ENCODE data around the gene LRP1.

The LRP1 gene

DNA sequence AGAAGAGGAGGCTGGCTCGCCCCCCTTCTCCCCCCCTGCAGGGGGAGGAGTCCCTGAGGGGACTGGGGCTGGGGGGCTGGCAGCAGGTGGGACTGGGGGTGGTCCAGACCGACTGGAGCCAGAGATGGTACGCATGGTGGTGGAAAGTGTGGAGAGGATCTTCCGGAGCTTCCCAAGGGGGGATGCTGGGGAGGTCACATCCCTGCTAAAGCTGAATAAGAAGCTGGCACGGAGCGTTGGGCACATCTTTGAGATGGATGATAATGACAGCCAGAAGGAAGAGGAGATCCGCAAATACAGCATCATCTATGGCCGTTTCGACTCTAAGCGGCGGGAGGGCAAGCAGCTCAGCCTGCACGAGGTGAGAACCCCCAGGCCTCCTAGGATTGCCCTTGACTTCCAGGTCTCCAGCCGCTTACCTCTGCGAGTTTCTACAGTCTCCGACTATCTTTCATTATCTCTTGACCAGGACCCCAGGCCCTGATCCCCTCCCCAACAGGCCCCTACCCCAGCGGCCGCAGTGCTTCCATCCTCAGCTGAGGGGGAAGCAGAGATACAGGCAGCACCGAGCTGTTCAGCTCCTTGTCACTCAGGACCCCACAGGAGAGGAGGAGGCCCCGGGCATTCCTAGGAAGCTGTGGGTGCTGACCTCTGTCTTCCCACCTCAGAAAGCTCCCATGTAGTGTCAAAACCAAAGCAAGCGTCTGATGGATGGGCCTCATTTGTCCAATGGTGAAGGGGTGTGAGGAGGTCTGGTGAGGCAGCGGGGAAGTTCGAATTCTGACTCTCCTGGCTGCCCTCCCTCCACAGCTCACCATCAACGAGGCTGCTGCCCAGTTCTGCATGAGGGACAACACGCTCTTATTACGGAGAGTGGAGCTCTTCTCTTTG, 36.4 kb upstream of the LRP1 start:
- no peaks in the 10 kb centered on the region for H3K9me3 ChIP-seq (ENCODE audit: control insufficient read depth, low read length)
- H3K27ac ChIP-seq = no peak overlapping the region
- TF ChIP-seq, protein P1, sequence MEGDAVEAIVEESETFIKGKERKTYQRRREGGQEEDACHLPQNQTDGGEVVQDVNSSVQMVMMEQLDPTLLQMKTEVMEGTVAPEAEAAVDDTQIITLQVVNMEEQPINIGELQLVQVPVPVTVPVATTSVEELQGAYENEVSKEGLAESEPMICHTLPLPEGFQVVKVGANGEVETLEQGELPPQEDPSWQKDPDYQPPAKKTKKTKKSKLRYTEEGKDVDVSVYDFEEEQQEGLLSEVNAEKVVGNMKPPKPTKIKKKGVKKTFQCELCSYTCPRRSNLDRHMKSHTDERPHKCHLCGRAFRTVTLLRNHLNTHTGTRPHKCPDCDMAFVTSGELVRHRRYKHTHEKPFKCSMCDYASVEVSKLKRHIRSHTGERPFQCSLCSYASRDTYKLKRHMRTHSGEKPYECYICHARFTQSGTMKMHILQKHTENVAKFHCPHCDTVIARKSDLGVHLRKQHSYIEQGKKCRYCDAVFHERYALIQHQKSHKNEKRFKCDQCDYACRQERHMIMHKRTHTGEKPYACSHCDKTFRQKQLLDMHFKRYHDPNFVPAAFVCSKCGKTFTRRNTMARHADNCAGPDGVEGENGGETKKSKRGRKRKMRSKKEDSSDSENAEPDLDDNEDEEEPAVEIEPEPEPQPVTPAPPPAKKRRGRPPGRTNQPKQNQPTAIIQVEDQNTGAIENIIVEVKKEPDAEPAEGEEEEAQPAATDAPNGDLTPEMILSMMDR (IDR thresholded peaks at IDR 0.05) = no peak
- H3K4me3 ChIP-seq (ENCODE audit: low read depth, low read length) = no peak overlapping the region
- peaks cover 16% of the 10 kb centered on the region for H3K79me2 ChIP-seq
- no peaks in the 10 kb centered on the region for H3K27me3 ChIP-seq (ENCODE audit: control insufficient read depth, insufficient read depth, low read length)
- no peak overlapping the region for H2AFZ ChIP-seq
- H3K4me2 ChIP-seq (ENCODE audit: low read length) = no peak overlapping the region
- no peaks in the 10 kb centered on the region for H3K36me3 ChIP-seq (ENCODE audit: control insufficient read depth, insufficient read depth, low read length)
- H3K9ac ChIP-seq = no peak overlapping the region
- peaks cover 28% of the 10 kb centered on the region for H3K4me1 ChIP-seq

DNA sequence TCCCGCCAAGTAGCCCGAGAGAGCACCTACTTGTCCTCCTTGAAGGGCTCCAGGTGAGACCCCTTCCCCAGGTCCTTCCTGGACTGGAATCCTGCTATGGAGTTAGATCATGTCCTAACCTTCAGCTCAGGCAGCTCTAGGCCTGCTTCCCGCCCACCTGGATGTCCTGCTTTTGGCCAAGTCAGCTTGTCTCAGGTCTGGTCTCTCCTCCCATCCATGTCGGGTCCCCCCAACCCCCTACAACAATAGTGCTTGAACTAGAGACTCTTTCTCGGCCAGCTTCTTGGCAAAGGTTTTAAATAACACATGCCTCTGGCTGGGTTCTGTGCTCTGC, 35.8 kb upstream of the LRP1 start:
- no peak overlapping the region for H3K4me2 ChIP-seq (ENCODE audit: low read length)
- no peaks in the 10 kb centered on the region for H3K36me3 ChIP-seq (ENCODE audit: control insufficient read depth, insufficient read depth, low read length)
- H3K79me2 ChIP-seq = peaks cover 16% of the 10 kb centered on the region
- H3K4me1 ChIP-seq = peaks cover 28% of the 10 kb centered on the region
- H3K9me3 ChIP-seq (ENCODE audit: control insufficient read depth, low read length) = no peaks in the 10 kb centered on the region
- no peak overlapping the region for H2AFZ ChIP-seq
- no peak overlapping the region for H3K4me3 ChIP-seq (ENCODE audit: low read depth, low read length)
- H3K27ac ChIP-seq = no peak overlapping the region
- no peak overlapping the region for H3K9ac ChIP-seq
- TF ChIP-seq, protein P1 (IDR thresholded peaks at IDR 0.05) = no peak
- H3K27me3 ChIP-seq (ENCODE audit: control insufficient read depth, insufficient read depth, low read length) = no peaks in the 10 kb centered on the region

DNA sequence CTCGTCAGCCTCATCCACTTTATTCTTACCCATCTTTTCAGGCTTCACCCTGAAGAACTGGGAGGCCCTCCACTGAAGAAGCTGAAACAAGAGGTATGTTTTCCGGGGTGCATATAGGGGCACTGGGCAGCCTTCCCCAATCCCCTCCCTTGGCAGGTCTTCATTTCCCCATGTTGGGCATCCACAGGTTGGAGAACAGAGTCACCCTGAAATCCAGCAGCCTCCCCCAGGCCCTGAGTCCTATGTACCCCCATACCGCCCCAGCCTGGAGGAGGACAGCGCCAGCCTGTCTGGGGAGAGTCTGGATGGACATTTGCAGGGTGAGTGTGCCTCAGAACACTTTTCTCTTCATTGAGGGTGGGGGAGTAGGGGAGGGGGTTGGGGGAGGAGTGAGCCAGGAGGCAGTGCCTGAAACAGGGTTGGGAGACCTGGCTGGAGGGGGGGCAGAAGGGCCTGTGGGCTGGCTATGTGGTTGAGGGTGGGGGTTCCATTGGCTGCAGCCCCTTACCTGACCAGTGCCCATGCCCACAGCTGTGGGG, 35.3 kb upstream of the LRP1 start:
- no peak overlapping the region for H3K4me2 ChIP-seq (ENCODE audit: low read length)
- no peaks in the 10 kb centered on the region for H3K36me3 ChIP-seq (ENCODE audit: control insufficient read depth, insufficient read depth, low read length)
- H3K9ac ChIP-seq = no peak overlapping the region
- H3K27ac ChIP-seq = peak overlapping the region; percentile 17
- peaks cover 16% of the 10 kb centered on the region for H3K79me2 ChIP-seq
- H2AFZ ChIP-seq = no peak overlapping the region
- H3K4me1 ChIP-seq = peaks cover 26% of the 10 kb centered on the region
- H3K27me3 ChIP-seq (ENCODE audit: control insufficient read depth, insufficient read depth, low read length) = no peaks in the 10 kb centered on the region
- no peaks in the 10 kb centered on the region for H3K9me3 ChIP-seq (ENCODE audit: control insufficient read depth, low read length)
- no peak overlapping the region for H3K4me3 ChIP-seq (ENCODE audit: low read depth, low read length)
- TF ChIP-seq, protein P1 (IDR thresholded peaks at IDR 0.05) = no peak

DNA sequence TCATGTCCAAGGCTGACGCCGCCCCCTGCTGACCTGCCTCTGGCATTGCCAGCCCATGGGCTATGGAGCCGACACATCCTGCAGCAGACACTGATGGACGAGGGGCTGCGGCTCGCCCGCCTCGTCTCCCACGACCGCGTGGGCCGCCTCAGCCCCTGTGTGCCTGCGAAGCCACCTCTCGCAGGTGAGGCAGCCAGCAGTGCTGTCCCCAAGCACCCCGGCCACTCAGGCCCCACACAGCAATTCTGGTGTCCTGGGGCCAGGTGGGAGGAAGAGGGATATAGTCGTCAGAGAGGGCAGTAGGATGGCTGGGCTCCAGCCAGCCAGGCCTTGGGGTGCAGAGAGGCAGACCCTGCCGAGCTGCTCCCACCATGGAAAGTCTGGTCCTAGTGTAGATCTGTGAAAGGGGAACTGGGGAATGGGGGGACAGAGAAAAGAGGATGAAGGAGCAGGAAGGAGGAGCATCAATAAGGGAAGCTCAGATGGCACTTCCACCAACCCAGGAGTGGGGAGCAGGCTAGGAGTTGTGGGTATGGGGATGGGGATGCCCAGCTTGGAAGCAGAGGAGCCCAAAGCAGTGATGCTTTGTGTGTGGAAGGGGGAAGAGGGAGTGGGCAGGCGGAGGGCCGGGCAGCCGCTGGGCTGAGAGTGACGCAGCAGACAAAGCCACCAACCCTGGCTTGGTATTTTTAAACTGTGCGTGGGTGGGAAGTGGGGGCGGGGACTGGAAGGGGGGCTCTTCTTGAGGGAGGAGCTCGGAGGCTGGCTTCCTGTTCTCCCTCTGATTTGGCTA, 34.7 kb upstream of the LRP1 start:
- Histone ChIP-seq H3K9me3 (ENCODE audit: control insufficient read depth, low read length) (no peaks in the 10 kb centered on the region), H3K4me1 (peaks cover 22% of the 10 kb centered on the region), H2AFZ (no peak overlapping the region), H3K36me3 (ENCODE audit: control insufficient read depth, insufficient read depth, low read length) (no peaks in the 10 kb centered on the region), H3K4me3 (ENCODE audit: low read depth, low read length) (no peak overlapping the region), H3K27me3 (ENCODE audit: control insufficient read depth, insufficient read depth, low read length) (no peaks in the 10 kb centered on the region), H3K79me2 (peaks cover 16% of the 10 kb centered on the region), H3K9ac (no peak overlapping the region), H3K27ac (peak overlapping the region; percentile 32), H3K4me2 (ENCODE audit: low read length) (no peak overlapping the region)
- TF ChIP-seq, protein P1 (IDR thresholded peaks at IDR 0.05) = peak; percentile 59

Measured in parathyroid adenoma (tissue), 2 donors.